Erythroblast (primary cell): Measurements from ENCODE around the gene SLC39A11.

ENCODE experiments used
- GATA1 ChIP-seq: IDR thresholded peaks from 2 replicates; pipeline ENCODE4 v1.6.1; 2011; ENCODE audit warnings: low read depth, mild to moderate bottlenecking, control low read depth, low read length, moderate library complexity
- POLR2A ChIP-seq: IDR thresholded peaks from 2 replicates; pipeline ENCODE4 v1.6.1; 2011; ENCODE audit warnings: mild to moderate bottlenecking, low read length

- TF ChIP-seq POLR2A: no peak
- TF ChIP-seq GATA1: no peak
These were observed 103.3 kb downstream of the SLC39A11 start for GRCh38 chr17:72989074-72989610.
